Activated CD8-positive, alpha-beta memory T cell treated with anti-CD3 and anti-CD28 coated beads, Interleukin-2, amount 50 U/mL, for 4 hours (primary cell): Measurements from ENCODE around the gene NFIB.

Experiments
- DNase-seq: peaks from one replicate; pipeline ENCODE4 v3.0.0-alpha.2; 2020

The NFIB gene

GRCh38 chr9:14318361-14318760 lies 4.4 kb upstream of the NFIB start:
- DNase-seq = no peak

- DNase-seq = no peak
Observed at GRCh38 chr9:14317667-14318320, 3.9 kb upstream of the NFIB start.

GRCh38 chr9:14316602-14317300 lies 2.8 kb upstream of the NFIB start:
- DNase-seq = no peak

GRCh38 chr9:14315875-14316601 lies 2.1 kb upstream of the NFIB start:
- no peak for DNase-seq

- DNase-seq = no peak
Observed at GRCh38 chr9:14314929-14315874, 1.3 kb upstream of the NFIB start.

- DNase-seq = no peak
Observed at GRCh38 chr9:14314424-14314928, 535 bp upstream of the NFIB start.

- no peak for DNase-seq
Observed at GRCh38 chr9:14313378-14313940, 482 bp downstream of the NFIB start.

GRCh38 chr9:14312719-14313377 lies 1.1 kb downstream of the NFIB start:
- no peak for DNase-seq

GRCh38 chr9:14311956-14312685 lies 1.8 kb downstream of the NFIB start:
- no peak for DNase-seq

- no peak for DNase-seq
Observed at GRCh38 chr9:14311171-14311949, 2.6 kb downstream of the NFIB start.

- no peak for DNase-seq
Observed at GRCh38 chr9:14310311-14310710, 3.6 kb downstream of the NFIB start.

GRCh38 chr9:14309403-14309802 lies 4.5 kb downstream of the NFIB start:
- no peak for DNase-seq

GRCh38 chr9:14308853-14309145 lies 5.1 kb downstream of the NFIB start:
- DNase-seq = no peak

GRCh38 chr9:14307989-14308852 lies 5.7 kb downstream of the NFIB start:
- no peak for DNase-seq

- DNase-seq = no peak
Observed at GRCh38 chr9:14306672-14307660, 7.0 kb downstream of the NFIB start.

- no peak for DNase-seq
Observed at GRCh38 chr9:14306188-14306587, 7.8 kb downstream of the NFIB start.

- DNase-seq = no peak
Observed at GRCh38 chr9:14304259-14304658, 9.7 kb downstream of the NFIB start.

GRCh38 chr9:14303521-14303920 lies 10.4 kb downstream of the NFIB start:
- no peak for DNase-seq
